Transverse colon (tissue), 4 donors: ENCODE measurements around the gene RHBDL1.

ENCODE experiments used
- POLR2AphosphoS5 ChIP-seq, 3 donors: sonication (generic); formaldehyde crosslinking; IDR thresholded peaks; one replicate each; pipeline ENCODE4 v1.6.1; 2016; ENCODE audit warnings: antibody characterized with exemption in 3 of 3
- TF ChIP-seq, protein P1 (sequence below), 5 experiments: fragments of 200-600 bp in 3 of 5; fragments of 450-650 bp in 2 of 5; sonication (generic) in 3 of 5; IDR thresholded peaks; 1 replicate in 2 of 5; 2 replicates in 3 of 5; pipeline ENCODE4 v1.5.1; 2016 to 2017; ENCODE audit warnings: antibody characterized with exemption in 5 of 5, inconsistent platforms in 3 of 5, mild to moderate bottlenecking in 2 of 5, moderate library complexity in 1 of 5

DNA sequence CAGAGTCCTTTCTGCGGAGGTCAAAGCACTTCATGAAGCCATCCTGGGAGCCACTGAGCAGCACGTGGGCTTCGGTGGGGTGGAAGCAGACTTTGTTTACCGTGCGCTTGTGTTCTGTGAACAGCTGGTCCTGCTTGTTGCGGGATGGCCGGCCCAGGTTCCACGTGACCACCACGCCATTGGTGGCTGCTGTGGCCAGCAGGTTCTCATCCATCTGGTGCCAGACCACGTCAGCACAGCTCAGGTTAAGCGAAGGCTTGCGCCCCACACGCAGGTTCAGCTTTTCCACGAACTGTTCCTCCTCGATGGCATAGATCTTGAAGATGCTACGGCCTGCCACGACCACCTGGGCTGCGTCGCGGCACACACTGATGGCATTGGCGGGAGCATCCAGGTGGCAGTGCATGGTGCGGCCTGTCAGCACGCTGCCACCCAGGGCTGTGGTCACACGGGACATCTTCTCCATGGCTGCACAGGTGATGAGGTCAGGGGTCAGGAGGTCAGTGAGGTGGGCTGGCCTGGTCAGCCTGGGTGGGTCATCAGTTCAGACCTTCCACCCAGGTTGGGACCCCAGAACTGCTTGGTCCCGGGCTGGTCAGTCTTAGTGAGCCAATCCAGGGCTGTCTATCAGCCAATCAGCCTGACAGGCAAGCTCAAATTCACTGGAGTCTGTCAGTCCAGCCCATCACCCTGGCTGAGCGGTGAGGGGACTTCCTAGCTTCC is 13.9 kb downstream of the RHBDL1 start:
- TF ChIP-seq, protein P1, sequence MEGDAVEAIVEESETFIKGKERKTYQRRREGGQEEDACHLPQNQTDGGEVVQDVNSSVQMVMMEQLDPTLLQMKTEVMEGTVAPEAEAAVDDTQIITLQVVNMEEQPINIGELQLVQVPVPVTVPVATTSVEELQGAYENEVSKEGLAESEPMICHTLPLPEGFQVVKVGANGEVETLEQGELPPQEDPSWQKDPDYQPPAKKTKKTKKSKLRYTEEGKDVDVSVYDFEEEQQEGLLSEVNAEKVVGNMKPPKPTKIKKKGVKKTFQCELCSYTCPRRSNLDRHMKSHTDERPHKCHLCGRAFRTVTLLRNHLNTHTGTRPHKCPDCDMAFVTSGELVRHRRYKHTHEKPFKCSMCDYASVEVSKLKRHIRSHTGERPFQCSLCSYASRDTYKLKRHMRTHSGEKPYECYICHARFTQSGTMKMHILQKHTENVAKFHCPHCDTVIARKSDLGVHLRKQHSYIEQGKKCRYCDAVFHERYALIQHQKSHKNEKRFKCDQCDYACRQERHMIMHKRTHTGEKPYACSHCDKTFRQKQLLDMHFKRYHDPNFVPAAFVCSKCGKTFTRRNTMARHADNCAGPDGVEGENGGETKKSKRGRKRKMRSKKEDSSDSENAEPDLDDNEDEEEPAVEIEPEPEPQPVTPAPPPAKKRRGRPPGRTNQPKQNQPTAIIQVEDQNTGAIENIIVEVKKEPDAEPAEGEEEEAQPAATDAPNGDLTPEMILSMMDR (IDR thresholded peaks at IDR 0.05): no peak
- TF ChIP-seq POLR2AphosphoS5 (IDR thresholded peaks at IDR 0.05): no peak
